HCT116 (cell line): ENCODE data around the gene MICALL2. TPM values are rescaled to one million over a fixed set of nuclear protein-coding genes. Genes with fewer than 3 reads are reported as not detected.

ENCODE experiments used
- ATAC-seq: fragments of 200-7000 bp; cut with Tn5 transposase; 2 replicates; pipeline ENCODE4 v1.9.1; 2020; ENCODE audit warnings: mild to moderate bottlenecking, moderate library complexity
- BruUV-seq: library from RNA; stranded (reverse); fragments of 400-500 nt; replicated peaks from 2 replicates; lab custom pipeline; 2021; lab: Mats Ljungman, UMichigan
- CTCF ChIA-PET: fragments of 300-600 bp; sonication (Branson Sonifier 250); formaldehyde crosslinking; loops from one replicate; lab custom pipeline; 2021; ENCODE audit warnings: antibody characterized with exemption; lab: Charles Lee
- POLR2A ChIA-PET: fragments of 300-600, 350-600 bp; sonication (Branson Sonifier 250); formaldehyde crosslinking; loops from one replicate; lab custom pipeline; 2021; ENCODE audit warnings: antibody characterized with exemption; lab: Charles Lee
- RAD21 ChIA-PET, 2 experiments: fragments of 300-600 bp; sonication (Branson Sonifier 250); formaldehyde crosslinking; loops; one replicate each; lab custom pipeline; 2023; ENCODE audit warnings: low total read pairs in 2 of 2; ENCODE audit not compliant: uncharacterized antibody in 2 of 2, unreplicated experiment in 2 of 2, low non-redundant PET in 1 of 2; lab: Charles Lee
- DNase-seq: peaks from one replicate; pipeline ENCODE4 v3.0.0-alpha.2; 2010; ENCODE audit warnings: low read depth, low spot score
- H2AFZ ChIP-seq: fragments of 200-600 bp; shearing (Covaris generic), sonication (generic); 2 replicates; pipeline ENCODE4 v1.6.1; 2017; ENCODE audit warnings: low read depth, mixed run types, mixed read lengths, antibody characterized with exemption, low read length; ENCODE audit not compliant: poor library complexity, severe bottlenecking
- H3K27ac ChIP-seq: 2 replicates; pipeline ENCODE4 v1.5.1; 2012; ENCODE audit warnings: low read depth, low read length
- H3K27me3 ChIP-seq: fragments of 200-600 bp; sonication (generic); 2 replicates; pipeline ENCODE4 v1.6.1; 2016; ENCODE audit warnings: mixed run types, low read length, mixed read lengths; ENCODE audit not compliant: insufficient read depth
- H3K36me3 ChIP-seq, 2 experiments: fragments of 200-500 bp in 1 of 2; fragments of 200-600 bp in 1 of 2; sonication (Bioruptor generic) in 1 of 2; sonication (generic) in 1 of 2; 2 replicates each; pipeline versions ENCODE4 v1.5.1 to v1.6.1; 2014 to 2016; ENCODE audit warnings: low read length in 2 of 2, inconsistent platforms in 1 of 2, mixed read lengths in 1 of 2, mixed run types in 1 of 2; ENCODE audit not compliant: insufficient read depth in 2 of 2, control insufficient read depth in 1 of 2
- H3K4me1 ChIP-seq, 2 experiments: fragments of 200-600 bp in 1 of 2; sonication (generic) in 1 of 2; 2 replicates each; pipeline versions ENCODE4 v1.5.1 to v1.6.1; 2012 to 2017; ENCODE audit warnings: low read length in 2 of 2, inconsistent platforms in 1 of 2, mild to moderate bottlenecking in 1 of 2, mixed read lengths in 1 of 2, mixed run types in 1 of 2, moderate library complexity in 1 of 2; ENCODE audit not compliant: insufficient read depth in 2 of 2, control insufficient read depth in 1 of 2
- H3K4me2 ChIP-seq: fragments of 200-600 bp; sonication (generic); 2 replicates; pipeline ENCODE4 v1.6.1; 2017; ENCODE audit warnings: mixed run types, low read length, mixed read lengths
- H3K4me3 ChIP-seq, 2 experiments: fragments of 200-600 bp in 1 of 2; sonication (generic) in 1 of 2; replicated peaks in 1 of 2; 2 replicates each; pipeline ENCODE4 v1.5.1; 2011 to 2016; ENCODE audit warnings: low read length in 2 of 2, control low read depth in 1 of 2, low read depth in 1 of 2, mild to moderate bottlenecking in 1 of 2, mixed read lengths in 1 of 2, mixed run types in 1 of 2
- H3K79me2 ChIP-seq: fragments of 200-600 bp; sonication (generic); 2 replicates; pipeline ENCODE4 v1.6.1; 2017; ENCODE audit warnings: mild to moderate bottlenecking, mixed run types, low read length, moderate library complexity, mixed read lengths; ENCODE audit not compliant: insufficient read depth
- H3K9ac ChIP-seq: fragments of 200-600 bp; sonication (generic); 2 replicates; pipeline ENCODE4 v1.6.1; 2016; ENCODE audit warnings: low read length, mixed read lengths
- H3K9me2 ChIP-seq: fragments of 200-600 bp; sonication (generic), shearing (Covaris generic); 2 replicates; pipeline ENCODE4 v1.6.1; 2017; ENCODE audit warnings: mixed run types, mild to moderate bottlenecking, moderate library complexity; ENCODE audit not compliant: insufficient read depth
- H3K9me3 ChIP-seq, 2 experiments: fragments of 200-500 bp in 1 of 2; fragments of 200-600 bp in 1 of 2; sonication (Bioruptor generic) in 1 of 2; sonication (generic) in 1 of 2; 2 replicates each; pipeline ENCODE4 v1.6.1; 2014 to 2017; ENCODE audit warnings: low read length in 2 of 2, mixed read lengths in 2 of 2, inconsistent platforms in 1 of 2, low read depth in 1 of 2, mild to moderate bottlenecking in 1 of 2, mixed run types in 1 of 2, moderate library complexity in 1 of 2; ENCODE audit not compliant: control insufficient read depth in 1 of 2, insufficient read depth in 1 of 2
- H4K20me1 ChIP-seq: fragments of 200-600 bp; sonication (generic), shearing (Covaris generic); 2 replicates; pipeline ENCODE4 v1.6.1; 2017; ENCODE audit warnings: mixed run types, mild to moderate bottlenecking, moderate library complexity; ENCODE audit not compliant: insufficient read depth
- CBX3 ChIP-seq: IDR thresholded peaks from 2 replicates; pipeline ENCODE4 v1.6.1; 2012; ENCODE audit warnings: low read depth
- CEBPB ChIP-seq: IDR thresholded peaks from 2 replicates; pipeline ENCODE4 v1.6.1; 2012; ENCODE audit warnings: low read depth
- CTCF ChIP-seq, 3 experiments: fragments of 200-600 bp in 1 of 3; sonication (generic) in 1 of 3; IDR thresholded peaks in 2 of 3; conservative IDR thresholded peaks in 1 of 3; 2 replicates each; pipeline ENCODE4 v1.5.1; 2012 to 2017; ENCODE audit warnings: low read depth in 2 of 3, low read length in 2 of 3, antibody characterized with exemption in 1 of 3, borderline replicate concordance in 1 of 3, control low read depth in 1 of 3, mild to moderate bottlenecking in 1 of 3, mixed read lengths in 1 of 3, mixed run types in 1 of 3, moderate library complexity in 1 of 3; ENCODE audit not compliant: insufficient read depth in 1 of 3
- EGR1 ChIP-seq: IDR thresholded peaks from 2 replicates; pipeline ENCODE4 v1.6.1; 2012; ENCODE audit warnings: low read depth
- ELF1 ChIP-seq: IDR thresholded peaks from 2 replicates; pipeline ENCODE4 v1.6.1; 2012; ENCODE audit warnings: low read depth, borderline replicate concordance
- EZH2phosphoT487 ChIP-seq: fragments of 200-600 bp; IDR thresholded peaks from 2 replicates; pipeline ENCODE4 v1.6.1; 2018; ENCODE audit warnings: antibody characterized with exemption, borderline replicate concordance
- RAD21 ChIP-seq: IDR thresholded peaks from 2 replicates; pipeline ENCODE4 v1.6.1; 2012; ENCODE audit warnings: low read depth, mild to moderate bottlenecking
- REST ChIP-seq: IDR thresholded peaks from 2 replicates; pipeline ENCODE4 v1.6.1; 2012; ENCODE audit warnings: low read depth
- SIN3A ChIP-seq: IDR thresholded peaks from 2 replicates; pipeline ENCODE4 v1.6.1; 2012; ENCODE audit warnings: low read depth
- SRF ChIP-seq: IDR thresholded peaks from 2 replicates; pipeline ENCODE4 v1.6.1; 2012; ENCODE audit warnings: low read depth
- TCF7L2 ChIP-seq: IDR thresholded peaks from 2 replicates; pipeline ENCODE4 v1.7.0; 2011; ENCODE audit warnings: borderline replicate concordance, inconsistent platforms; ENCODE audit not compliant: insufficient read depth, insufficient read length; ENCODE audit errors: extremely low read depth
- intact Hi-C: fragments of 100-400 bp; cut with micrococcal nuclease; formaldehyde crosslinking; loops from 2 replicates; pipeline ENCODE4 v1.10.0; 2022
- total RNA-seq: library from RNA; stranded (reverse); gene quantifications from one replicate; pipeline ENCODE4 v1.2.1, GENCODE V29; 2021; ENCODE audit not compliant: unreplicated experiment

The MICALL2 gene
- total RNA-seq, 1 experiment from 2014 or later = 60.7 TPM

GRCh38 chr7:1457059-1457948 is 2.0 kb downstream of the MICALL2 start:
- no peak for ATAC-seq
- Histone ChIP-seq H3K9ac (peak overlapping the region; percentile 91; the same call in 1 of the 2 replicates), H3K4me3 (no peak overlapping the region; a peak in 1 of 4 replicates), H3K9me2 (no peaks in the 10 kb centered on the region), H3K27me3 (no peaks in the 10 kb centered on the region), H3K27ac (peak overlapping the region; percentile 84; the same call in 1 of the 2 replicates), H3K36me3 (no peaks in the 10 kb centered on the region; a peak in 1 of 4 replicates), H4K20me1 (no peaks in the 10 kb centered on the region), H3K4me2 (peak overlapping the region; percentile 95), H3K79me2 (peaks cover 68% of the 10 kb centered on the region), H3K4me1 (peaks cover 52 to 68% of the 10 kb centered on the region in 2 experiments), H3K9me3 (no peaks in the 10 kb centered on the region), H2AFZ (no peak overlapping the region)
- CTCF ChIA-PET = no interaction called here
- intact Hi-C loops = no loop called here
- no peak for DNase-seq
- no TSS peak for BruUV-seq
- no peak for TF ChIP-seq SRF
- POLR2A ChIA-PET = no interaction called here
- RAD21 ChIA-PET = no interaction called here

- TF ChIP-seq SIN3A = no peak
- TF ChIP-seq EZH2phosphoT487 = no peak
- TF ChIP-seq CBX3 = no peak
- no peak for TF ChIP-seq EGR1
- no peak for TF ChIP-seq ELF1
- no peak for TF ChIP-seq CEBPB
- no peak for TF ChIP-seq CTCF (IDR thresholded peaks at IDR 0.05 in 2 of 3, conservative IDR thresholded peaks at IDR 0.05 in 1 of 3; ENCODE audit: borderline replicate concordance in 1 of 3, insufficient read depth in 1 of 3, low read depth in 2 of 3, low read length in 2 of 3)
- no peak for TF ChIP-seq RAD21
- TF ChIP-seq TCF7L2 = no peak
- no peak for TF ChIP-seq REST
- TF ChIP-seq, all 23 proteins: peak for 0
- Histone ChIP-seq H4K20me1 (no peaks in the 10 kb centered on the region), H3K9ac (peak overlapping the region; percentile 65), H3K27ac (peak overlapping the region; percentile 75), H3K9me2 (no peaks in the 10 kb centered on the region), H3K27me3 (no peaks in the 10 kb centered on the region), H2AFZ (no peak overlapping the region), H3K9me3 (no peaks in the 10 kb centered on the region), H3K79me2 (peaks cover 81% of the 10 kb centered on the region), H3K36me3 (no peaks in the 10 kb centered on the region; a peak in 1 of 4 replicates), H3K4me2 (peak overlapping the region; percentile 97), H3K4me1 (peaks cover 41 to 54% of the 10 kb centered on the region in 2 experiments), H3K4me3 (peak overlapping the region; percentile 51 to 63)
- intact Hi-C loops = no loop called here
- DNase-seq = no peak
- RAD21 ChIA-PET = no interaction called here
- CTCF ChIA-PET = interaction anchor here (1.0 to 1.4 kb wide), 4 partner anchors 18 to 279 kb away, joined by 3 to 4 read pairs (median 4); no protein-coding TSS in a partner anchor
- ATAC-seq = no peak
- no TSS peak for BruUV-seq
- POLR2A ChIA-PET = no interaction called here
Measured at GRCh38 chr7:1455955-1456354, 3.3 kb downstream of the MICALL2 start.
